ENCODE results near the gene ZDHHC1. TPM values are rescaled to one million over a fixed set of nuclear protein-coding genes. Genes with fewer than 3 reads are reported as not detected.
"Not testable (repeated sequence)": the region's sequence is repeated elsewhere in the genome, so short reads cannot be mapped to it uniquely, and the experiment has no call there.

The ZDHHC1 gene
- total RNA-seq, 1 donor from 2014 or later = 2.3 TPM

- no peak for DNase-seq
Measured at GRCh38 chr16:67430504-67430976, 14.3 kb upstream of the ZDHHC1 start.

GRCh38 chr16:67429799-67430503 is 13.7 kb upstream of the ZDHHC1 start:
- DNase-seq = no peak

- DNase-seq = no peak
Measured at GRCh38 chr16:67429053-67429798, 12.9 kb upstream of the ZDHHC1 start.

- DNase-seq = peak; percentile 14
Measured at GRCh38 chr16:67428146-67428731, 12.0 kb upstream of the ZDHHC1 start.

- no peak for DNase-seq
Measured at GRCh38 chr16:67426950-67427349, 10.7 kb upstream of the ZDHHC1 start.

GRCh38 chr16:67426022-67426421 is 9.7 kb upstream of the ZDHHC1 start:
- no peak for DNase-seq

- no peak for DNase-seq
Measured at GRCh38 chr16:67425580-67425979, 9.3 kb upstream of the ZDHHC1 start.

- DNase-seq = no peak
Measured at GRCh38 chr16:67425061-67425460, 8.8 kb upstream of the ZDHHC1 start.

- DNase-seq = no peak
Measured at GRCh38 chr16:67424261-67424615, 8.0 kb upstream of the ZDHHC1 start.

- no peak for DNase-seq
Measured at GRCh38 chr16:67423611-67424260, 7.5 kb upstream of the ZDHHC1 start.

- DNase-seq = no peak
Measured at GRCh38 chr16:67423015-67423414, 6.7 kb upstream of the ZDHHC1 start.

GRCh38 chr16:67421030-67421429 is 4.8 kb upstream of the ZDHHC1 start:
- no peak for DNase-seq

GRCh38 chr16:67419931-67420330 is 3.7 kb upstream of the ZDHHC1 start:
- no peak for DNase-seq

GRCh38 chr16:67419502-67419901 is 3.2 kb upstream of the ZDHHC1 start:
- no peak for DNase-seq

- no peak for DNase-seq
Measured at GRCh38 chr16:67417333-67418061, 1.2 kb upstream of the ZDHHC1 start.

- not testable (repeated sequence) for DNase-seq
Measured at GRCh38 chr16:67415421-67415820, 856 bp downstream of the ZDHHC1 start.

GRCh38 chr16:67413978-67414911 is 2.0 kb downstream of the ZDHHC1 start:
- DNase-seq = no peak

GRCh38 chr16:67412294-67412693 is 4.0 kb downstream of the ZDHHC1 start:
- DNase-seq = no peak

GRCh38 chr16:67411339-67411738 is 4.9 kb downstream of the ZDHHC1 start:
- DNase-seq = no peak

- DNase-seq = no peak
Measured at GRCh38 chr16:67409631-67410030, 6.6 kb downstream of the ZDHHC1 start.

Data from occipital lobe (tissue), 2 donors.